HEK293 (cell line): Measurements from ENCODE around the gene PPA1.

Experiments
- CTCF ChIP-seq: fragments of 450-650 bp; formaldehyde crosslinking; IDR thresholded peaks from 2 replicates; pipeline ENCODE4 v1.5.1; 2016; ENCODE audit warnings: missing biosample characterization, missing genetic modification characterization
- MYNN ChIP-seq: fragments of 450-650 bp; formaldehyde crosslinking; IDR thresholded peaks from 2 replicates; pipeline ENCODE4 v1.5.1; 2016; ENCODE audit warnings: missing biosample characterization, missing genetic modification characterization, borderline replicate concordance
- ZBTB7A ChIP-seq: fragments of 450-650 bp; formaldehyde crosslinking; IDR thresholded peaks from 2 replicates; pipeline ENCODE4 v1.5.1; 2016; ENCODE audit warnings: low read depth, missing biosample characterization, missing genetic modification characterization
- ZIC2 ChIP-seq: fragments of 450-650 bp; formaldehyde crosslinking; IDR thresholded peaks from 2 replicates; pipeline ENCODE4 v1.5.1; 2016; ENCODE audit warnings: missing biosample characterization, missing genetic modification characterization
- TF ChIP-seq, protein P1 (sequence below): fragments of 450-650 bp; formaldehyde crosslinking; IDR thresholded peaks from 2 replicates; pipeline ENCODE4 v1.5.1; 2016; ENCODE audit warnings: missing biosample characterization, missing genetic modification characterization
- TF ChIP-seq, protein P2 (sequence below): fragments of 450-650 bp; formaldehyde crosslinking; IDR thresholded peaks from 2 replicates; pipeline ENCODE4 v1.5.1; 2016; ENCODE audit warnings: missing biosample characterization, missing genetic modification characterization, low read depth

- TF ChIP-seq MYNN (no peak), CTCF (tag by site-specific recombination) (no peak), ZBTB7A (tag by site-specific recombination) (no peak), ZIC2 (no peak)
- TF ChIP-seq, protein P1, sequence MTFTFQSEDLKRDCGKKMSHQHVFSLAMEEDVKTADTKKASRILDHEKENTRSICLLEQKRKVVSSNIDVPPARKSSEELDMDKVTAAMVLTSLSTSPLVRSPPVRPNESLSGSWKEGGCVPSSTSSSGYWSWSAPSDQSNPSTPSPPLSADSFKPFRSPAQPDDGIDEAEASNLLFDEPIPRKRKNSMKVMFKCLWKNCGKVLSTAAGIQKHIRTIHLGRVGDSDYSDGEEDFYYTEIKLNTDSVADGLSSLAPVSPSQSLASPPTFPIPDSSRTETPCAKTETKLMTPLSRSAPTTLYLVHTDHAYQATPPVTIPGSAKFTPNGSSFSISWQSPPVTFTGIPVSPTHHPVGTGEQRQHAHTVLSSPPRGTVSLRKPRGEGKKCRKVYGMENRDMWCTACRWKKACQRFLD (tag by site-specific recombination): no peak
- TF ChIP-seq, protein P2, sequence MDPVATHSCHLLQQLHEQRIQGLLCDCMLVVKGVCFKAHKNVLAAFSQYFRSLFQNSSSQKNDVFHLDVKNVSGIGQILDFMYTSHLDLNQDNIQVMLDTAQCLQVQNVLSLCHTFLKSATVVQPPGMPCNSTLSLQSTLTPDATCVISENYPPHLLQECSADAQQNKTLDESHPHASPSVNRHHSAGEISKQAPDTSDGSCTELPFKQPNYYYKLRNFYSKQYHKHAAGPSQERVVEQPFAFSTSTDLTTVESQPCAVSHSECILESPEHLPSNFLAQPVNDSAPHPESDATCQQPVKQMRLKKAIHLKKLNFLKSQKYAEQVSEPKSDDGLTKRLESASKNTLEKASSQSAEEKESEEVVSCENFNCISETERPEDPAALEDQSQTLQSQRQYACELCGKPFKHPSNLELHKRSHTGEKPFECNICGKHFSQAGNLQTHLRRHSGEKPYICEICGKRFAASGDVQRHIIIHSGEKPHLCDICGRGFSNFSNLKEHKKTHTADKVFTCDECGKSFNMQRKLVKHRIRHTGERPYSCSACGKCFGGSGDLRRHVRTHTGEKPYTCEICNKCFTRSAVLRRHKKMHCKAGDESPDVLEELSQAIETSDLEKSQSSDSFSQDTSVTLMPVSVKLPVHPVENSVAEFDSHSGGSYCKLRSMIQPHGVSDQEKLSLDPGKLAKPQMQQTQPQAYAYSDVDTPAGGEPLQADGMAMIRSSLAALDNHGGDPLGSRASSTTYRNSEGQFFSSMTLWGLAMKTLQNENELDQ (tag by site-specific recombination): no peak
Measured at GRCh38 chr10:70175516-70175915, 57.7 kb downstream of the PPA1 start.
